SK-N-SH (cell line): Measurements from ENCODE around the gene SYNPO2. TPM values are rescaled to one million over a fixed set of nuclear protein-coding genes. Genes with fewer than 3 reads are reported as not detected.

Experiments
- CTCF ChIA-PET: fragments of 300-600, 350-600 bp; formaldehyde crosslinking; extraction: SDS; loops from one replicate; lab custom pipeline; 2021; lab: Yijun Ruan, JAX
- POLR2A ChIA-PET: fragments of 350-600 bp; sonication (Branson Sonifier 250); formaldehyde crosslinking; extraction: SDS; loops from one replicate; lab custom pipeline; 2020; ENCODE audit warnings: antibody characterized with exemption, inconsistent platforms; lab: Yijun Ruan, JAX
- DNase-seq: peaks from one replicate; pipeline ENCODE4 v3.0.0; 2012
- H2AFZ ChIP-seq: fragments of 200-600 bp; sonication (generic); 2 replicates; pipeline ENCODE4 v1.8.1; 2016; ENCODE audit warnings: antibody characterized with exemption, mild to moderate bottlenecking, low read depth
- H3F3A ChIP-seq: fragments of 200-600 bp; sonication (generic); replicated peaks from 2 replicates; pipeline ENCODE3; 2016; ENCODE audit warnings: antibody characterized with exemption, mild to moderate bottlenecking; ENCODE audit not compliant: insufficient read depth
- H3K27ac ChIP-seq, 2 experiments: fragments of 200-500 bp in 1 of 2; fragments of 200-600 bp in 1 of 2; sonication (Bioruptor generic) in 1 of 2; sonication (generic), shearing (Covaris generic) in 1 of 2; 2 replicates each; pipeline versions ENCODE4 v1.5.1 to v1.6.1; 2014 to 2016; ENCODE audit warnings: low read depth in 2 of 2, inconsistent platforms in 1 of 2, low read length in 1 of 2, mild to moderate bottlenecking in 1 of 2, mixed read lengths in 1 of 2
- H3K27me3 ChIP-seq: fragments of 200-600 bp; sonication (generic), shearing (Covaris generic); 2 replicates; pipeline ENCODE4 v1.6.1; 2016; ENCODE audit warnings: mixed run types; ENCODE audit not compliant: insufficient read depth
- H3K36me3 ChIP-seq, 2 experiments: fragments of 200-500 bp in 1 of 2; fragments of 200-600 bp in 1 of 2; sonication (Bioruptor generic) in 1 of 2; sonication (generic) in 1 of 2; replicated peaks in 1 of 2; 2 replicates each; pipeline versions ENCODE3 to v1.5.1; 2014 to 2016; ENCODE audit warnings: low read length in 1 of 2, mild to moderate bottlenecking in 1 of 2; ENCODE audit not compliant: insufficient read depth in 2 of 2, control insufficient read depth in 1 of 2
- H3K4me1 ChIP-seq, 2 experiments: fragments of 200-500 bp in 1 of 2; fragments of 200-600 bp in 1 of 2; sonication (Bioruptor generic) in 1 of 2; sonication (generic), shearing (Covaris generic) in 1 of 2; 2 replicates each; pipeline versions ENCODE4 v1.5.1 to v1.6.1; 2014 to 2016; ENCODE audit warnings: low read depth in 1 of 2, low read length in 1 of 2, mixed run types in 1 of 2; ENCODE audit not compliant: insufficient read depth in 2 of 2, control insufficient read depth in 1 of 2
- H3K4me2 ChIP-seq: fragments of 200-600 bp; sonication (generic), shearing (Covaris generic); 2 replicates; pipeline ENCODE4 v1.6.1; 2017; ENCODE audit warnings: mixed run types
- H3K4me3 ChIP-seq, 2 experiments: fragments of 200-500 bp in 1 of 2; fragments of 200-600 bp in 1 of 2; sonication (Bioruptor generic) in 1 of 2; sonication (generic), shearing (Covaris generic) in 1 of 2; 2 replicates each; pipeline versions ENCODE4 v1.5.1 to v1.8.1; 2014 to 2016; ENCODE audit warnings: low read depth in 2 of 2, inconsistent platforms in 1 of 2, low read length in 1 of 2, mild to moderate bottlenecking in 1 of 2, mixed read lengths in 1 of 2, moderate library complexity in 1 of 2
- H3K79me2 ChIP-seq: fragments of 200-600 bp; sonication (generic); 2 replicates; pipeline ENCODE4 v1.8.1; 2017; ENCODE audit warnings: mild to moderate bottlenecking; ENCODE audit not compliant: insufficient read depth
- H3K9ac ChIP-seq: fragments of 200-600 bp; sonication (generic); 2 replicates; pipeline ENCODE4 v1.6.1; 2017; ENCODE audit warnings: mixed run types
- H3K9me2 ChIP-seq: fragments of 200-600 bp; sonication (generic); 2 replicates; pipeline ENCODE4 v1.6.1; 2017; ENCODE audit warnings: mixed run types
- H3K9me3 ChIP-seq: fragments of 200-600 bp; sonication (generic); 2 replicates; pipeline ENCODE4 v1.6.1; 2017; ENCODE audit warnings: mixed run types, mild to moderate bottlenecking, moderate library complexity
- H4K20me1 ChIP-seq: fragments of 200-600 bp; sonication (generic); 2 replicates; pipeline ENCODE4 v1.6.1; 2017; ENCODE audit warnings: mild to moderate bottlenecking, mixed run types; ENCODE audit not compliant: insufficient read depth
- ELF1 ChIP-seq: IDR thresholded peaks from 2 replicates; pipeline ENCODE4 v1.4.0; 2012
- EP300 ChIP-seq, 2 experiments: IDR thresholded peaks; 2 replicates each; pipeline versions ENCODE4 v1.4.0 to v1.6.1; 2012; ENCODE audit warnings: borderline replicate concordance in 1 of 2, low read depth in 1 of 2, low read length in 1 of 2
- FOSL2 ChIP-seq: IDR thresholded peaks from 2 replicates; pipeline ENCODE4 v1.4.0; 2012; ENCODE audit warnings: low read depth, mild to moderate bottlenecking, moderate library complexity, borderline replicate concordance
- FOXJ3 ChIP-seq: sonication (generic); formaldehyde crosslinking; IDR thresholded peaks from 2 replicates; pipeline ENCODE4 v1.5.1; 2020; ENCODE audit warnings: mild to moderate bottlenecking, missing genetic modification reagents
- MAX ChIP-seq: IDR thresholded peaks from 2 replicates; pipeline ENCODE4 v1.4.0; 2012; ENCODE audit warnings: low read depth
- NFIC ChIP-seq: IDR thresholded peaks from 2 replicates; pipeline ENCODE4 v1.4.0; 2012; ENCODE audit warnings: borderline replicate concordance
- NRF1 ChIP-seq: IDR thresholded peaks from 2 replicates; pipeline ENCODE4 v1.6.1; 2012; ENCODE audit warnings: low read depth, mild to moderate bottlenecking, low read length
- POLR2AphosphoS5 ChIP-seq: IDR thresholded peaks from 2 replicates; pipeline ENCODE4 v1.6.1; 2012; ENCODE audit warnings: low read depth, low read length
- RAD21 ChIP-seq: IDR thresholded peaks from 2 replicates; pipeline ENCODE4 v1.6.1; 2012; ENCODE audit warnings: mild to moderate bottlenecking, low read length
- RFX5 ChIP-seq: IDR thresholded peaks from 2 replicates; pipeline ENCODE4 v1.6.1; 2012; ENCODE audit warnings: mild to moderate bottlenecking, improper control_type of control experiment, low read length
- RXRA ChIP-seq: IDR thresholded peaks from 2 replicates; pipeline ENCODE4 v1.4.0; 2012; ENCODE audit warnings: low read depth, mild to moderate bottlenecking, borderline replicate concordance
- USF1 ChIP-seq: IDR thresholded peaks from 2 replicates; pipeline ENCODE4 v1.4.0; 2012; ENCODE audit warnings: low read depth, borderline replicate concordance
- USF2 ChIP-seq: fragments of 150-350 bp; IDR thresholded peaks from 2 replicates; pipeline ENCODE4 v1.6.1; 2017; ENCODE audit warnings: antibody characterized with exemption, low read length, low read depth, borderline replicate concordance
- ZBTB33 ChIP-seq: IDR thresholded peaks from 2 replicates; pipeline ENCODE4 v1.4.0; 2012; ENCODE audit warnings: low read depth, borderline replicate concordance
- WGBS: methylation state at CpG from one replicate; pipeline ENCODE4 v1.1.6; 2017; ENCODE audit warnings: low lambda C conversion rate; 5-methylcytosine and 5-hydroxymethylcytosine counted together
- polyA plus RNA-seq, 3 experiments: library from polyadenylated mRNA; depleted of rRNA; stranded (reverse); fragments of >200 nt; gene quantifications; 2 replicates each; pipeline ENCODE4 v1.2.3, GENCODE V29; 2012
- TF ChIP-seq, protein P1 (sequence below): IDR thresholded peaks from 2 replicates; pipeline ENCODE4 v1.6.1; 2012; ENCODE audit warnings: mild to moderate bottlenecking, low read depth, low read length, moderate library complexity

SYNPO2 gene
- polyA plus RNA-seq, 1 of the 3 experiments (the other 2 are of a cell fraction), result 7.2 TPM

DNA sequence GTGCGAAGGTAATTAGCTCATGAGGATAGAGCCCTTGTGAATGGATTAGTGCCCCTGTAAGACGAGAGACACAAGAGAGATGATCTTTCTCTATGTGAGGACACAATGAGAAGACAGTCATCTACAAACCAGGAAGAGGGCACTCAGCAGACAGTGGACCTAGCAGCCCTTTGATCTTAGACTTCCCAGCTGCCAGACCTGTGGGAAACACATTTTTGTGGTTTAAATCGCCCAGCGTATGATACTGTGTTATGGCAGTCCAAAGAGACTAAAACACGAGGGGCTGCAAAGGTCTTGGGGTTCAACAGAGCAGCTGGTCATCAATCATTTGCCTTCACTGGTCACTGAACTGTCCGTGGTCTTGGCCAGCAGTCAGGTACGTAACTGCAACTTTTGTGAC lies 9.2 kb upstream of the SYNPO2 start:
- Histone ChIP-seq H3K4me2 (no peak overlapping the region), H3K4me1 (peaks cover 0 to 3% of the 10 kb centered on the region in 2 experiments; a peak in 2 of 4 replicates), H3K27ac (no peak overlapping the region), H3K27me3 (no peaks in the 10 kb centered on the region), H3K4me3 (no peak overlapping the region), H3K79me2 (no peaks in the 10 kb centered on the region), H3F3A (no peaks in the 10 kb centered on the region), H3K36me3 (no peaks in the 10 kb centered on the region), H4K20me1 (no peaks in the 10 kb centered on the region), H2AFZ (no peak overlapping the region), H3K9me2 (no peaks in the 10 kb centered on the region; the same call in 1 of the 2 replicates), H3K9me3 (no peaks in the 10 kb centered on the region), H3K9ac (no peak overlapping the region)
- 92% methylated on average over 7 of the region's 7 CpGs for WGBS
- ChIA-PET CTCF (interaction anchor here (1.6 to 3.1 kb wide), 2 partner anchors 15 to 105 kb away, joined by 3 to 12 read pairs; no protein-coding TSS in a partner anchor), POLR2A (interaction anchor here (1.7 kb wide), 1 partner anchor 9 kb away, joined by 4 read pairs; the partner anchor contains the start of gene SYNPO2)
- no peak for TF ChIP-seq USF2
- TF ChIP-seq ELF1, result no peak
- no peak for TF ChIP-seq ZBTB33
- TF ChIP-seq FOSL2, result no peak
- no peak for DNase-seq

DNA sequence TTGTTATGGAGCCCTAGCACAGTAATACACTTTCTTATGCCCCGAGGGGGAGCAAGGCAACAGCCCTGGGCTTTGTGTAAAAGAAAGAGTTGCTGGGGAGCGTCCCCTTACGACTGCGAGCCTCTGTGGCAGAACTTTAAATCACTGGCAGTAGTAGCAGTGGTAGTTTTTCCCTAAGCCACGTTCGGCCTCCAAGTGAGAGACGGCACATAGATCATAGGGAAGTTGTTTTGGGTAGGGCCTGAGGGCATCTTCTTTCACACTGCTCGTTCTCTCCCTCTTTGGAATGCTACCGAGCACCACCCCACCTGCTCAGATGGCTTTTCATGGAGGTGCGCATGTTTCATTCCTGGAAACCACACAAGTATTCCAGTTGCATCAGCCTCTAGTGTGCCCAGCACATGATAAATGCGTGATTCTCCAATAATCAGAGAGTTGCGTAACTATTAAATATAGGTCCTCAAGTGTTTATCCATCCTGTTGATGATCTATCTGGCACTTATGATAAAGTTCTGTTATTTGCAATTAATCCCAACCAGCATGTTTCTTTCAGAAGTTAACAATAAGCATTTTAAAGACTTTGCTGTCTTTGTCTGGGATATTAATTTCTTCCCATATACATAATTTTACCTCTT lies 7.0 kb upstream of the SYNPO2 start:
- CTCF ChIA-PET, result interaction anchor here (1.2 to 3.3 kb wide), 2 partner anchors 8 to 17 kb away, joined by 3 to 16 read pairs; no protein-coding TSS in a partner anchor

More for the DNA sequence above, 7.0 kb upstream of the SYNPO2 start:
- Histone ChIP-seq H3F3A (no peaks in the 10 kb centered on the region), H3K36me3 (no peaks in the 10 kb centered on the region), H3K4me3 (no peak overlapping the region), H3K27me3 (no peaks in the 10 kb centered on the region), H3K4me2 (no peak overlapping the region), H3K27ac (no peak overlapping the region), H3K9me2 (no peaks in the 10 kb centered on the region; the same call in 1 of the 2 replicates), H2AFZ (no peak overlapping the region), H3K79me2 (no peaks in the 10 kb centered on the region), H4K20me1 (no peaks in the 10 kb centered on the region), H3K4me1 (peaks cover 0 to 3% of the 10 kb centered on the region in 2 experiments; a peak in 2 of 4 replicates), H3K9ac (no peak overlapping the region), H3K9me3 (no peaks in the 10 kb centered on the region)
- no peak for DNase-seq
- POLR2A ChIA-PET, result no interaction called here
- TF ChIP-seq, protein P1, sequence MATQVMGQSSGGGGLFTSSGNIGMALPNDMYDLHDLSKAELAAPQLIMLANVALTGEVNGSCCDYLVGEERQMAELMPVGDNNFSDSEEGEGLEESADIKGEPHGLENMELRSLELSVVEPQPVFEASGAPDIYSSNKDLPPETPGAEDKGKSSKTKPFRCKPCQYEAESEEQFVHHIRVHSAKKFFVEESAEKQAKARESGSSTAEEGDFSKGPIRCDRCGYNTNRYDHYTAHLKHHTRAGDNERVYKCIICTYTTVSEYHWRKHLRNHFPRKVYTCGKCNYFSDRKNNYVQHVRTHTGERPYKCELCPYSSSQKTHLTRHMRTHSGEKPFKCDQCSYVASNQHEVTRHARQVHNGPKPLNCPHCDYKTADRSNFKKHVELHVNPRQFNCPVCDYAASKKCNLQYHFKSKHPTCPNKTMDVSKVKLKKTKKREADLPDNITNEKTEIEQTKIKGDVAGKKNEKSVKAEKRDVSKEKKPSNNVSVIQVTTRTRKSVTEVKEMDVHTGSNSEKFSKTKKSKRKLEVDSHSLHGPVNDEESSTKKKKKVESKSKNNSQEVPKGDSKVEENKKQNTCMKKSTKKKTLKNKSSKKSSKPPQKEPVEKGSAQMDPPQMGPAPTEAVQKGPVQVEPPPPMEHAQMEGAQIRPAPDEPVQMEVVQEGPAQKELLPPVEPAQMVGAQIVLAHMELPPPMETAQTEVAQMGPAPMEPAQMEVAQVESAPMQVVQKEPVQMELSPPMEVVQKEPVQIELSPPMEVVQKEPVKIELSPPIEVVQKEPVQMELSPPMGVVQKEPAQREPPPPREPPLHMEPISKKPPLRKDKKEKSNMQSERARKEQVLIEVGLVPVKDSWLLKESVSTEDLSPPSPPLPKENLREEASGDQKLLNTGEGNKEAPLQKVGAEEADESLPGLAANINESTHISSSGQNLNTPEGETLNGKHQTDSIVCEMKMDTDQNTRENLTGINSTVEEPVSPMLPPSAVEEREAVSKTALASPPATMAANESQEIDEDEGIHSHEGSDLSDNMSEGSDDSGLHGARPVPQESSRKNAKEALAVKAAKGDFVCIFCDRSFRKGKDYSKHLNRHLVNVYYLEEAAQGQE, result no peak
- TF ChIP-seq USF1, result no peak
- TF ChIP-seq RXRA, result no peak
- no peak for TF ChIP-seq RFX5
- TF ChIP-seq FOXJ3 (CRISPR knock-in tag), result no peak
- no peak for TF ChIP-seq RAD21
- TF ChIP-seq NRF1, result no peak
- TF ChIP-seq POLR2AphosphoS5, result no peak
- no peak for TF ChIP-seq EP300 (IDR thresholded peaks at IDR 0.05; ENCODE audit: borderline replicate concordance in 1 of 2, low read depth in 1 of 2, low read length in 1 of 2)
- TF ChIP-seq MAX, result no peak
- no peak for TF ChIP-seq FOSL2
- no peak for TF ChIP-seq NFIC
- 97% methylated on average over 11 of the region's 12 CpGs for WGBS
